ENCODE results near the gene KLF11.
"Not testable (repeated sequence)": the region's sequence is repeated elsewhere in the genome, so short reads cannot be mapped to it uniquely, and the experiment has no call there.

Gene KLF11

DNA sequence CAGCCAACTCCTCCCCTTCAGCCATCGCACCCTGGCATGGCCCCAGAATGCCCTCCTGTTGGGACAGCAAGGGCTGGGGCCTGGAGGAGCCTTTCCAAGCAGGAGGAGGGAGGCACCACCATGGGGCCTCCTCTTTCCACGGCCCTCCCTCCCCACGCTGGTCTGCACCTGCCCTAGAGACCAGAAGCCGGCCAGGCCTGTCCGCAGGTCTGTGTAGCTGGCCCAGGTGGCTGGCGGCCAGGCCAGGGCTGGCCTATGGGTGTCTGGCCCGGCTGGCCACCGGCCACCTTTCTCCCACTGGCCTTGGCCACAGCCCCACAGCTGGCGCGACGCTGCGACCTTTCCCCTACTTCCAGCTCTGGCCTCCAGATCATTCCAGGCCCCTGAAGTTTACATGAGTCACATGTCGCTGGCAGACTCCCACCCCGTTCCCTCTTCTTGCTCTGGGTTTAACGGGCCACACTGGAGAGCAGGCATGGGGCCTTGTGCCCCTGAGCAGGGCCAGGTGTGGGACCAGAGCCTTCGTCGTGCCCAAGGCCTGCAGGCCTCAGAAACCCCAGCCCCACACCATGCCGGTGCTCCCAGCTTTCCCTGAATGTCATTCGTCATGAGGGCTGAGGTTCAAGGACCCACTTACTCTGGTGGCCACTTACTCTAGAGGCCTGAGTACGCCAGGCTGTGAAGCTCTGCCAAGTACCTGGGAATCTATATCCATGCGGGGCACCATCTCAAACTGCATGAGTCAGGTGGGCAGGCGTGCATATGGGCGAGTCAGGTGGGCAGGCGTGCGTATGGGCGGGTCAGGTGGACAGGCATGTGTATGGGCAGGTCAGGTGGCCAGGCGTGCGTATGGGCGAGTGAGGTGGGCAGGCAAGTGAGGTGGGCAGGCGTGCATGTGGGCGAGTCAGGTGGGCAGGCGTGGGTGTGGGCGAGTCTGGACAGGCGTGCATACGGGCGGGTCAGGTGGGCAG, 33.3 kb upstream of the KLF11 start:
- no peak for DNase-seq

DNA sequence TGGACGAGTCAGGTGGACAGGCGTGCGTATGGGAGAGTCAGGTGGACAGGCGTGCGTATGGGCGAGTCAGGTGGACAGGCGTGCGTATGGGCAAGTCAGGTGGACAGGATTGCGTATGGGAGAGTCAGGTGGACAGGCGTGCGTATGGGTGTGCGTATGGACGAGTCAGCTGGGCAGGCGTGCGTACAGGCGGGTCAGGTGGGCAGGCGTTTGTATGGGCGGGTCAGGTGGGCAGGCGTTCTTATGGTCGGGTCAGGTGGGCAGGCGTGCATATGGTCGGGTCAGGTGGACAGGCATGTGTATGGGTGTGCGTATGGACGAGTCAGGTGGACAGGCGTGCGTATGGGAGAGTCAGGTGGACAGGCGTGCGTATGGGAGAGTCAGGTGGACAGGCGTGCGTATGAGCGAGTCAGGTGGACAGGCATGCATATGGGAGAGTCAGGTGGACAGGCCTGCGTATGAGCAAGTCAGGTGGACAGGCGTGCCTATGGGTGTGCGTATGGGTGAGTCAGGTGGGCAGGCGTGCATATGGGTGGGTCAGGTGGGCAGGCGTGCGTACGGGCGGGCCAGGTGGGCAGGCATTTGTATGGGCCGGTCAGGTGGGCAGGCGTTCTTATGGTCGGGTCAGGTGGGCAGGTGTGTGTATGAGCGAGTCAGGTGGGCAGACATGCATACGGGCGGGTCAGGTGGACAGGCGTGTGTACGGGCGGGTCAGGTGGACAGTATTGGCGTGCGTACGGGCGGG, 32.3 kb upstream of the KLF11 start:
- DNase-seq = not testable (repeated sequence)

DNA sequence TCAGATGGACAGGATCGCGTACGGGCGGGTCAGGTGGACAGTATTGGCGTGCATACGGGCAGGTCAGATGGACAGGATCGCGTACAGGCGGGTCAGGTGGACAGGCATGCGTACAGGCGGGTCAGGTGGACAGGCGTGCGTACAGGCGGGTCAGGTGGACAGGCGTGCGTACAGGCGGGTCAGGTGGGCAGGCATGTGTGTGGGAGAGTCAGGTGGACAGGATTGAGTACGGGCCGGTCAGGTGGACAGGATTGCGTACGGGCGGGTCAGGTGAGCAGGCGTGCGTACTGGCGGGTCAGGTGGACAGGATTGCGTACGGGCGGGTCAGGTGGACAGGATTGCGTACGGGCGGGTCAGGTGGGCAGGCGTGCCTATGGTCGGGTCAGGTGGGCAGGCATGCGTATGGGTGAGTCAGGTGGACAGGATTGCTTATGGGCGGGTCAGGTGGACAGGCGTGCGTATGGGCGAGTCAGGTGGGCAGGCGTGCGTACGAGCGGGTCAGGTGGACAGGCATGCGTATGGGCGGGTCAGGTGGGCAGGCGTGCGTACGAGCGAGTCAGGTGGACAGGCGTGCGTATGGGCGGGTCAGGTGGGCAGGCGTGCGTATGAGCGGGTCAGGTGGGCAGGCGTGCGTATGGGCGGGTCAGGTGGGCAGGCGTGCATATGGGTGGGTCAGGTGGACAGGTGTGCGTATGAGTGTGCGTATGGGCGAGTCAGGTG, 31.6 kb upstream of the KLF11 start:
- not testable (repeated sequence) for DNase-seq

DNA sequence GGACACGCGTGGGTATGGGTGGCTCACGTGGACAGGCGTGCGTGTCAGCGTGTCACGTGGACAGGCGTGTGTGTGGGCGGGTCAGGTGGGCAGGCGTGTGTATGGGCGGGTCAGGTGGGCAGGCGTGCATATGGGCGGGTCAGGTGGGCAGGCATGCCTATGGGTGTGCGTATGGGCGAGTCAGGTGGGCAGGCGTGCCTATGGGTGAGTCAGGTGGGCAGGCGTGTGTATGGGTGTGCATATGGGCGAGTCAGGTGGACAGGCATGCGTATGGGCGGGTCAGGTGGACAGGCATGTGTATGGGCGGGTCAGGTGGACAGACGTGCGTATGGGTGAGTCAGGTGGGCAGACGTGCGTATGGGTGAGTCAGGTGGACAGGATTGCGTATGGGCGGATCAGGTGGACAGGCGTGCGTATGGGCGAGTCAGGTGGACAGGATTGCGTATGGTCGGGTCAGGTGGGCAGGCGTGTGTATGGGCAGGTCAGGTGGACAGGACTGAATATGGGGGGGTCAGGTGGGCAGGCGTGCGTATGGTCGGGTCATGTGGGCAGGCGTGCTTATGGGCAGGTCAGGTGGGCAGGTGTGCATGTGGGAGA, 30.9 kb upstream of the KLF11 start:
- not testable (repeated sequence) for DNase-seq

DNA sequence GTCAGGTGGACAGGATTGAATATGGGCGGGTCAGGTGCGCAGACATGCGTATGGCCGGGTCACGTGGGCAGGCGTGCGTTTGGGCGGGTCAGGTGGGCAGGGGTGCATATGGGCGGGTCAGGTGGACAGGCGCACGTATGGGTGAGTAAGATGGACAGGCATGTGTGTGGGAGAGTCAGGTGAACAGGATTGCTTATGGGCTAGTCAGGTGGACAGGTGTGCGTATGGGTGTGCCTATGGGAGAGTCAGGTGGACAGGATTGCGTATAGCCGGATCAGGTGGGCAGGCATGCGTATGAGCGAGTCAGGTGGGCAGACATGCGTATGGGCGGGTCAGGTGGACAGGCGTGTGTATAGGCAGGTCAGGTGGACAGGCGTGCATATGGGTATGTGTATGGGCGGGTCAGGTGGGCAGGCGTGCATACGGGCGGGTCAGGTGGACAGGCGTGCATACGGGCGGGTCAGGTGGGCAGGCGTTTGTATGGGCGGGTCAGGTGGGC, 30.3 kb upstream of the KLF11 start:
- DNase-seq = no peak

DNA sequence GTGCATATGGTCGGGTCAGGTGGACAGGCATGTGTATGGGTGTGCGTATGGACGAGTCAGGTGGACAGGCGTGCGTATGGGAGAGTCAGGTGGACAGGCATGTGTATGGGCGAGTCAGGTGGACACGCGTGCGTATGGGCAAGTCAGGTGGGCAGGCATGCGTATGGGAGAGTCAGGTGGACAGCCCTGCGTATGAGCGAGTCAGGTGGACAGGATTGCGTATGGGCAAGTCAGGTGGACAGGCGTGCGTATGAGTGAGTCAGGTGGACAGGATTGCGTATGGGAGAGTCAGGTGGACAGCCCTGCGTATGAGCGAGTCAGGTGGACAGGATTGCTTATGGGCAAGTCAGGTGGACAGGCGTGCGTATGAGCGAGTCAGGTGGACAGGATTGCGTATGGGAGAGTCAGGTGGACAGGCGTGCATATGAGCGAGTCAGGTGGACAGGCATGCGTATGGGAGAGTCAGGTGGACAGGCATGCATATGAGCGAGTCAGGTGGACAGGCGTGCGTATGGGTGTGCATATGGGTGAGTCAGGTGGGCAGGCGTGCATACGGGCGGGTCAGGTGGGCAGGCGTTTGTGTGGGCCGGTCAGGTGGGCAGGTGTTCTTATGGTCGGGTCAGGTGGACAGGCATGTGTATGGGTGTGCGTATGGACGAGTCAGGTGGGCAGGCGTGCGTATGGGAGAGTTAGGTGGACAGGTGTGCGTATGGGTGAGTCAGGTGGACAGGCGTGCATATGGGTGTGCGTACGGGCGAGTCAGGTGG, 29.5 kb upstream of the KLF11 start:
- DNase-seq = not testable (repeated sequence)

DNA sequence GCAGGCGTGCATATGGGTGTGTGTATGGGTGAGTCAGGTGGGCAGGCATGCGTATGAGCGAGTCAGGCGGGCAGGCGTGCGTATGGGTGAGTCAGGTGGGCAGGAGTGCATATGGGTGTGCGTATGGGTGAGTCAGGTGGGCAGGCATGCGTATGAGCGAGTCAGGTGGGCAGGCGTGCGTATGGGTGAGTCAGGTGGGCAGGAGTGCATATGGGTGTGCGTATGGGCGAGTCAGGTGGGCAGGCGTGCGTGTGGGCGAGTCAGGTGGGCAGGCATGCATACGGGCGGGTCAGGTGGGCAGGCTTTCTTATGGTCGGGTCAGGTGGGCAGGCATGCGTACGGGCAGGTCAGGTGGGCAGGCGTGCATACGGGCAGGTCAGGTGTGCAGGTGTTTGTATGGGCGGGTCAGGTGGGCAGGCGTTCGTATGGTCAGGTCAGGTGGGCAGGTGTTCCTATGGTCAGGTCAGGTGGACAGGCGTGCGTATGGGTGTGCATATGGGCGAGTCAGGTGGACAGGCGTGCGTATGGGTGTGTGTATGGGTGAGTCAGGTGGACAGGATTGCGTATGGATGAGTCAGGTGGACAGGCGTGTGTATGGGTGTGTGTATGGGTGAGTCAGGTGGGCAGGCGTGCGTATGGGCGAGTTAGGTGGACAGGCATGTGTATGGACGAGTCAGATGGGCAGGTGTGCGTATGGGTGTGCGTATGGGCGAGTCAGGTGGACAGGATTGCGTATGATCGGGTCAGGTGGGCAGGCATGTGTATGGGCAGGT, 28.7 kb upstream of the KLF11 start:
- no peak for DNase-seq

DNA sequence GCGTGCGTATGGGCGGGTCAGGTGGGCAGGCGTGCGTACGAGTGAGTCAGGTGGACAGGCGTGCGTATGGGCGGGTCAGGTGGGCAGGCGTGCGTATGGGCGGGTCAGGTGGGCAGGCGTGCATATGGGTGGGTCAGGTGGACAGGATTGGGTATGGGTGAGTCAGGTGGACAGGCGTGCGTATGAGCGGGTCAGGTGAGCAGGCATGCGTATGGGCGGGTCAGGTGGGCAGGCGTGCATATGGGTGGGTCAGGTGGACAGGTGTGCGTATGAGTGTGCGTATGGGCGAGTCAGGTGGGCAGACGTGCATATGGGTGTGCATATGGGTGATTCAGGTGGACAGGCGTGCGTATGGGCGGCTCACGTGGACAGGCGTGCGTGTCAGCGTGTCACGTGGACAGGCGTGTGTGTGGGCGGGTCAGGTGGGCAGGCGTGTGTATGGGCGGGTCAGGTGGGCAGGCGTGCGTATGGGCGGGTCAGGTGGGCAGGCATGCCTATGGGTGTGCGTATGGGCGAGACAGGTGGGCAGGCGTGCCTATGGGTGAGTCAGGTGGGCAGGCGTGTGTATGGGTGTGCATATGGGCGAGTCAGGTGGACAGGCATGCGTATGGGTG, 27.9 kb upstream of the KLF11 start:
- DNase-seq = not testable (repeated sequence)

DNA sequence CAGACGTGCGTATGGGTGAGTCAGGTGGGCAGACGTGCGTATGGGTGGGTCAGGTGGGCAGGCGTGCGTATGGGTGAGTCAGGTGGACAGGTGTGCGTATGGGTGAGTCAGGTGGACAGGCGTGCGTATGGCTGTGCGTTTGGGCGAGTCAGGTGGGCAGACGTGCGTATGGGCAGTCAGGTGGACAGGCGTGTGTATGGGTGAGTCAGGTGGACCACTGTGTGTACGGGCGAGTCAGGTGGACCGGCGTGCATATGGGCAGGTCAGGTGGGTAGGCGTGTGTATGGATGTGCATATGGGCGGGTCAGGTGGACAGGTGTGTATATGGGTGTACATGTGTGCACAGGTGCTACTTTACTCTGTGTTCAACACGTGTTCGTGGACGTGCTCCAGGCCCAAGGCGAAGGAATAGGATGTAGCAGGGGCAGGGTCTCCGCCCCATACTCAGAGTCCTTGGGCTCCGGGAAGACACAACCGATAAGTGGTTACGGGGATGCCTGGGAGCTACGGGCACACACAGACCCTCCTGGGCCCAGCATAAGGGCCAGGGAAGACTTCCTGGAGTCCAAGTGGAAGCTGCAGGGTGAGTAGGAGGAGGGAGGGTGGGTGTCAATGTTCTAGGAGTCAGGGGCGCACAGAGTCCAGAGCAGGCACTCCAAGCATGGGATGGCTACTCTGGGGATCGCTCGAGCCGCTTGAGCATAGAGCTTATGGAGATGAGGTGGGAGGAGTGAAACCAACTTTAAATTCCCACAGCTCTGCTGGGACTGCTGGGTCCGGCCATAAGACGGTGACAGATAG, 27.1 kb upstream of the KLF11 start:
- DNase-seq = no peak

DNA sequence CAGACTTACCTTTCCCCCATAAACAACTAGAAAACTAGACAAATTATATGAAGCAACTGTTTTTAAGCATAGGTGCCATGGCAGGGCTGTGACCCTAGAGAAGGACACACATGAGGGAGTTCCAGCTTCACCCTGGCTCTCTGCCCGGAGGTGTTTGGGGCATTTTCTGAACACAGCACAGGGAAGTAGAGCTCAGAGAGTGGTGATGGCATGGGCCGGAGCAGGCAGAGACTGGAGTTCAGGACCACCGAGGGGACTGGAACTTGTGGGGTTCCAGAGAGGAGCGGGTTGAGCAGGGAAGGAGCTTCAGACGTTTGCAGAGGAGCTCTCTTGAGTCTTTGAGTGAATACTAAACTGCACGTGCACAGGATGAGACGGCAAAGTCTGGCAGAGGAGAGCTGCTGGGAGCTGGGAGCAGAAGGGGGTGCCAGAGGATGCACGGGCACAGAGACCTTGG, 26.5 kb upstream of the KLF11 start:
- no peak for DNase-seq

DNA sequence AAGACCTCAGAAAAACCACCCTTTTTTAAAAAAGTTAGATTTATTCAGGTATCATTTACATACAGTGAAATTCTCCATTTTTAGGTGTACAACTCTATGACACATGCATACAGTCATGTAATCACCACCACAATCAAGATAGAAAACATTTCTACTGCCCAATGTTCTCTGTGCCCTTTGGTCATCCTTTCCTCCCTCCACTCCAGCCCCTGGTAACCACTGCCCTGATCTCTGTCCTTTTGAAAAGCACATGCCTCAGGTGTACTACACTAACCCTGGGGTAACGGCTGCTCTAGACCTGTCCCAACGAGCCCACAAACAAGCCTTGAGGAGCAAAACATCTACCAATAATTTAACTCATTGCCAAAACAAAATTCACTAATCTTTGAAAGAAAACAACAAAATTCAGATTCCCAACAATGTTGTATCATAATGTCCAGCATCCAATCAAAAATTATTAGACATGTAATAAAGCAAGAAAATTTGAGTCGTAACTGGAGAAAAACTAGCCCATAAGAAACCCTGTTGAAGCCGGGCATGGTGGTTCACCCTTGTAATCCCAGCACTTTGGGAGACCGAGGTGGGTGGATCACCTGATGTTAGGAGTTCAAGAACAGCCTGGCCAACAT, 25.9 kb upstream of the KLF11 start:
- DNase-seq = no peak

DNA sequence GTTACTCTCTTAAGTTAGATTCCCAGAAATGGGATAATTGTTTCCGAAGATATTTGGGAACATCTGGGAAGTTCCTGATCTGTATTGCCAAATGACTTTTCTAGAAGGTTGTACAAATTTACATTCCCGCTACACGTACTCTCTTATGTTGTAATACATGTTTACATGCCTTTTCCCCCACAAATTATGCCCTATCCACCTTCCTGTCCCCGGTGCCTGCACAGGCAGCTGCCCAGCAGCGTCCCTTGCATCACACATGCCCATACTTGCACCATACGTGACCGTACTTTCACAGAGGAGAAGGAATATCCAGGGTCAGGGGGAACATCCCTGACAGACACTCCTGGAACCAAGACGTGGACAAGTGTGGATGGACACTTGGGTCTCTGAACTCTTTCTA, 24.2 kb upstream of the KLF11 start:
- no peak for DNase-seq

DNA sequence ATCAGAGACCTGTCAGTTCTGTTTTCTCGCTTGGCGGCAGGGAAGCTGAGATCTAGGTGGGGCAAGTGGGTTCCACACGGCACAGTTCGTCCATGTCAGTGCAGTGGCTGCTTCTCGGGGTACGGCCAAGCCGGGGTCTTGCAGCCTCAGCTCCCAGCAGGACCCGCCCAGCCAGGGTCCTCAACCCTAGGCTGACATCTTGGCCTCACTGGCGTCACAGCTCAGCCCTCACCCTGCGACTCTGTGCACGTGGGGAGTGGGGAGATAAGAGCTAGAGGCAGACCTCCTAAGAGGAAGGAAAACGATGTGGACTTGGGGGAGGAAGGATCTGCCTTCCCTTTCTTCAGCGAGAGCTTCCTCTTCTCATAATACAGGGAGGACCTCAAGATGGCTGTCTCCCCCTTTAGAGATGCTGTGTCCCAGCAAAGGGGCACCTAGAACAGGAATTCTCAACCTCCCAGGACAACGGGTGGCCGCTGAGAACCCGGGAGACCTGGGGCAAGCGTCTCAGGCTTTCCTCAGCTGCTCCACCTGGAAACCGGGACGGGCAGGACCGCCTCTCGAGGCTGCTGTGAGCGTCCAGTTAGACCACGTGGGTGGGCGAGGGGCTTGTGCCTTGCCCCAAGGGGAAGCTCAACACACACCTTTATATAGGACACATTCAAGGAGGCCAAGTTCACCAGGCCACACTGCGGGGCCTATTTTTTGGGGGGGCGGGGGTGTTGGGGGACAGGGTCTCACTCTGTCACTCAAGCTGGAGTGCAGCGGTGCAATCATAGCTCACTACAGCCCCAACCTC, 23.5 kb upstream of the KLF11 start:
- no peak for DNase-seq

DNA sequence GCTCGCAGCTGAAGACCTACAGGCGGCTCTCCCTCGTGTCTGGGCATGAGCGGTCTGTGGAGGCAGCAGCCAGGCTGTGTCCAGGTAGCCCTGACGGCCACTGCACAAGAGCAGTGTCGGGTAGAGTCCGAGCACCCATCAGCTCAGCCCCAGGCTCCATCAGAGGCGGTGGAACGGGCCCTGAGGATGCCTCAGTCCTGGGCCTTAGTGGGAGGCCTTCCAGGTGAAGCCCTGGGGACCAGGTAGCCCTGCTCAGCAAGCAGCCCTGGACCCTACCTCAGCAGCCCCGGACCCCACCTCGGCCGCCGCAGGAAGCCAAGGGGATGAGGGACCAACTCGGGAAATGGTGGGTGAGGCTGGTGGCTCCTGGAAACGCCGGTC, 21.3 kb upstream of the KLF11 start:
- no peak for DNase-seq

DNA sequence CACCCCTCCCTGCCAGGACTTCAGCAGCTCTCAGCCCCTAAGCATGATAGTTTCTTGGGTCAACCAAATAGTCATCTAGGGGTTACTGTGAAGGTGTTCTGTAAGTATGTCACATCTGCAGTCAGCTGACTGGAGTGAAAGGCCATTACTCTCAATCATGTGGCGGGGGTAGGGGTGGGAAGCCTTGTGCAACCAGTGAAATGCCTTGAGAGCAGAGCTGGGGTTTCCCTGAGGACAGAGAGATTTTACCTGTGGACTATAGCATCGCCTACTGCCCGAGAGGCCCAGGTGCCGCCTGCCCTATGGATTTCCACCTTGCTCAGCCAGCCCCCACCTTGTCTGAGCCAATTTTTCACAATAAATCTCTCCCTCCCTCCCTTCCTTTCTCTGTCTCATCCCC, 20.9 kb upstream of the KLF11 start:
- DNase-seq = no peak

DNA sequence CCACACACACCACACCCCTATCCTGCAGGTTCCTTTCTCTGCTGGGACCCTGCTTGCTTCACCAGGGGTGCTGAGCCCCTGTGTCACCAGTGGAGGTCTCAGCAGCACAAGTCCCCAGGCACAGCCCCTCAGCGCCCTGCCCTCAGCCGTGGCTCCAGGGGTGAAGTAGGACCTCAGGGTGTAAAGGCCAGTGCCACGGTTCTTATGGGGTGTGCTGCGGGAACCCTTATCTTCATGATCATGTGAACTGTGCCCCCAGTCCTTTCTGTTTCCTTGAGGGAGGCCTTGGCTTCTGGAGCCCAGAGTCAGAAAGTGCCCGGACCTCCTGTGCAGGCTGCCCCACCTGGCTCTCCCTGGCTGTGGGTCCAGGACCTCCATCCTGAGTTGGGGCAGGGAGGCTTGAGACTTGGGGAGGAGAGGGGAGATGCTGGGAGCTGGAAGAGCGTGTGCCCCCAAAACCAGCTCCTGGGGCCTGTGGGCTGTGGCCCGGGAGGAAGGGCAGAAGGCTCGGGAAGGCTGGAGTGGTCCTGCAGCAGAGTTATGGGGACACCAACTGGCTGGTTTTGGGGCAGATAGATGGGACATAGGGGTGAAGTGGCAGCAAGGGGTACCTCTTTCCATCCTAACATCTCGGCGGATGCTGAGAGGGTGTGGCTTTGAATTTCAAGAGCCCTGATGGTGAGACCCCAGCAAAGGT, 20.2 kb upstream of the KLF11 start:
- no peak for DNase-seq

DNA sequence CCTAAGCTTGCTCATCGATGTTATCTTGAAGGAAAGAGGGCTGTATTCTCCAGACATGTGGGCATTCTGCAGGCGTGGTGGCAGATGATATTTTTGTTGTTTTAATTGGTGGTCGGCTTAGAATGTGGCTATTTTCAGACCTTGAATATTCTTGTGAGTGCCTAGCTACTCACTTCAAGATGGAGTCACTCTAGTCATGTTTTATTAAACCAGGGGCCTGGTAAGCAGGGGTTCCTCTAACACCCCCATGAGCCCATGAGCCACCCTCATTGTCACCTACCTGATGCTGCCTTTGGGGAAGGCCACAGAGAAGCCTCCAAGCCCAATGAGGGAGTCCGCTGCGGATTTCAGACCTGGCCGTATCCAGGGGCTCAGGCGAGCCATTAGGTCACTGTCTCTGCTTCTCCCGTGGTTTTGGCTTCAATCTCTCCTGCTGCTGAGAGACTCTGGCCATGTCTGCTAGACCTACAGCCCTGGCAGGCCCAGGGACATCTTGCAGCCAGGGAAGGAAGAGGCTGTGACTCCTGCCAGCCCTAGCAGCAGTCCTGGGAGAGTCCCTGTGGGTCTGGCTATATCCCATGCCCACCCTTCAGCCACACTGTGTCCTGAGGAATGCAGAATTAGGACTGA, 16.3 kb upstream of the KLF11 start:
- no peak for DNase-seq

Data from stimulated activated CD8-positive, alpha-beta memory T cell treated with anti-CD3 and anti-CD28 coated beads, Interleukin-4, amount 100 ng/mL, for 48 hours (primary cell).